Testis (tissue), 2 donors: ENCODE results near the gene SST.

Source experiments
- CTCF ChIP-seq, 3 experiments: fragments of 450-650 bp in 2 of 3; fragments of 200-600 bp in 1 of 3; sonication (generic) in 1 of 3; IDR thresholded peaks; one replicate each; pipeline ENCODE4 v1.5.1; 2016 to 2019; ENCODE audit warnings: antibody characterized with exemption in 3 of 3, mild to moderate bottlenecking in 2 of 3, moderate library complexity in 1 of 3
- POLR2A ChIP-seq: fragments of 450-650 bp; IDR thresholded peaks from one replicate; pipeline ENCODE4 v1.6.1; 2017; ENCODE audit warnings: antibody characterized with exemption, mild to moderate bottlenecking, moderate library complexity

- no peak for TF ChIP-seq CTCF (IDR thresholded peaks at IDR 0.05)
- no peak for TF ChIP-seq POLR2A
Observed at GRCh38 chr3:187673012-187673411, 2.8 kb upstream of the SST start.
